HG03342 (cell line): ENCODE results near the gene CPM.
"Not testable (repeated sequence)": the region's sequence is repeated elsewhere in the genome, so short reads cannot be mapped to it uniquely, and the experiment has no call there.

Experiments
- ATAC-seq: cut with Tn5 transposase; IDR thresholded peaks from one replicate; pipeline ENCODE4 v1.9.1; 2021; ENCODE audit warnings: mild to moderate bottlenecking, moderate library complexity; ENCODE audit not compliant: unreplicated experiment

CPM gene

GRCh38 chr12:68855111-68855510 is 77.9 kb downstream of the CPM start:
- no peak for ATAC-seq

GRCh38 chr12:68854554-68854953 is 78.4 kb downstream of the CPM start:
- no peak for ATAC-seq

- ATAC-seq, result no peak
Measured at GRCh38 chr12:68854078-68854468, 78.9 kb downstream of the CPM start.

GRCh38 chr12:68853396-68854077 is 79.4 kb downstream of the CPM start:
- no peak for ATAC-seq

- ATAC-seq, result no peak
Measured at GRCh38 chr12:68851592-68852306, 81.2 kb downstream of the CPM start.

GRCh38 chr12:68850390-68850789 is 82.6 kb downstream of the CPM start:
- ATAC-seq, result no peak

- no peak for ATAC-seq
Measured at GRCh38 chr12:68846811-68847210, 86.2 kb downstream of the CPM start.

- no peak for ATAC-seq
Measured at GRCh38 chr12:68844788-68845695, 87.9 kb downstream of the CPM start.

- no peak for ATAC-seq
Measured at GRCh38 chr12:68844318-68844745, 88.6 kb downstream of the CPM start.

GRCh38 chr12:68842784-68843567 is 90.0 kb downstream of the CPM start:
- ATAC-seq, result no peak

GRCh38 chr12:68842123-68842522 is 90.8 kb downstream of the CPM start:
- ATAC-seq, result no peak

GRCh38 chr12:68841717-68842116 is 91.3 kb downstream of the CPM start:
- no peak for ATAC-seq

GRCh38 chr12:68841175-68841574 is 91.8 kb downstream of the CPM start:
- ATAC-seq, result not testable (repeated sequence)

- ATAC-seq, result no peak
Measured at GRCh38 chr12:68839183-68840147, 93.5 kb downstream of the CPM start.

GRCh38 chr12:68838046-68838886 is 94.7 kb downstream of the CPM start:
- no peak for ATAC-seq

- ATAC-seq, result no peak
Measured at GRCh38 chr12:68837215-68837614, 95.8 kb downstream of the CPM start.

GRCh38 chr12:68835333-68835908 is 97.5 kb downstream of the CPM start:
- ATAC-seq, result no peak

- no peak for ATAC-seq
Measured at GRCh38 chr12:68833508-68833907, 99.5 kb downstream of the CPM start.
